ENCODE data around the gene NRDE2. TPM values are rescaled to one million over a fixed set of nuclear protein-coding genes. Genes with fewer than 3 reads are reported as not detected.

The NRDE2 gene
- total RNA-seq, 1 experiment from 2014 or later, result 12.1 TPM

GRCh38 chr14:90381011-90381786 is 49.5 kb upstream of the NRDE2 start:
- DNase-seq (ENCODE audit: low spot score) (no peak), ATAC-seq (no peak)
- Mint-ChIP-seq H3K36me3 (no peaks in the 10 kb centered on the region), H3K9me3 (no peaks in the 10 kb centered on the region), H3K4me3 (no peak overlapping the region), H3K27ac (no peak overlapping the region), H3K27me3 (ENCODE audit: low read depth) (no peaks in the 10 kb centered on the region; the same call in 1 of the 2 replicates), H3K4me1 (peaks cover 9% of the 10 kb centered on the region)
- ChIA-PET CTCF (interaction anchor here (1.4 to 1.8 kb wide), 3 partner anchors 16 to 79 kb away, joined by 4 to 10 read pairs (median 5); partner anchors contain the start of gene CALM1), POLR2A (interaction anchor here (1.3 to 3.5 kb wide), 2 partner anchors 16 to 91 kb away, joined by 3 to 41 read pairs; partner anchors contain the start of gene CALM1)
- TF ChIP-seq ATF6 (CRISPR knock-in tag; IDR thresholded peaks at IDR 0.05) (no peak), PRRX2 (CRISPR knock-in tag; IDR thresholded peaks at IDR 0.05) (no peak), GABPB1 (CRISPR knock-in tag; IDR thresholded peaks at IDR 0.05) (no peak), ZBTB43 (CRISPR knock-in tag; IDR thresholded peaks at IDR 0.05) (no peak), AFF4 (CRISPR knock-in tag; IDR thresholded peaks at IDR 0.05; ENCODE audit: borderline replicate concordance) (no peak), MAX (CRISPR knock-in tag; IDR thresholded peaks at IDR 0.05) (no peak), TP53 (CRISPR knock-in tag; IDR thresholded peaks at IDR 0.05) (no peak), FOXP4 (CRISPR knock-in tag; IDR thresholded peaks at IDR 0.05) (no peak), MXD4 (CRISPR knock-in tag; IDR thresholded peaks at IDR 0.05; ENCODE audit: borderline replicate concordance) (no peak), ZSCAN18 (CRISPR knock-in tag; IDR thresholded peaks at IDR 0.05) (no peak), MLX (CRISPR knock-in tag; IDR thresholded peaks at IDR 0.05) (no peak), SOX15 (CRISPR knock-in tag; IDR thresholded peaks at IDR 0.05) (no peak), MYBL2 (CRISPR knock-in tag; IDR thresholded peaks at IDR 0.05) (no peak), ZNF532 (CRISPR knock-in tag; IDR thresholded peaks at IDR 0.05; ENCODE audit: borderline replicate concordance) (no peak), ZNF425 (CRISPR knock-in tag; conservative IDR thresholded peaks at IDR 0.05) (no peak)
